Activated naive CD4-positive, alpha-beta T cell treated with anti-CD3 and anti-CD28 coated beads, Interleukin-2, amount 50 U/mL, for 16 hours (primary cell): ENCODE data around the gene TNIK.
"Not testable (repeated sequence)": the region's sequence is repeated elsewhere in the genome, so short reads cannot be mapped to it uniquely, and the experiment has no call there.

ENCODE experiments used
- DNase-seq: peaks from one replicate; pipeline ENCODE4 v3.0.0-alpha.2; 2020

The TNIK gene

DNA sequence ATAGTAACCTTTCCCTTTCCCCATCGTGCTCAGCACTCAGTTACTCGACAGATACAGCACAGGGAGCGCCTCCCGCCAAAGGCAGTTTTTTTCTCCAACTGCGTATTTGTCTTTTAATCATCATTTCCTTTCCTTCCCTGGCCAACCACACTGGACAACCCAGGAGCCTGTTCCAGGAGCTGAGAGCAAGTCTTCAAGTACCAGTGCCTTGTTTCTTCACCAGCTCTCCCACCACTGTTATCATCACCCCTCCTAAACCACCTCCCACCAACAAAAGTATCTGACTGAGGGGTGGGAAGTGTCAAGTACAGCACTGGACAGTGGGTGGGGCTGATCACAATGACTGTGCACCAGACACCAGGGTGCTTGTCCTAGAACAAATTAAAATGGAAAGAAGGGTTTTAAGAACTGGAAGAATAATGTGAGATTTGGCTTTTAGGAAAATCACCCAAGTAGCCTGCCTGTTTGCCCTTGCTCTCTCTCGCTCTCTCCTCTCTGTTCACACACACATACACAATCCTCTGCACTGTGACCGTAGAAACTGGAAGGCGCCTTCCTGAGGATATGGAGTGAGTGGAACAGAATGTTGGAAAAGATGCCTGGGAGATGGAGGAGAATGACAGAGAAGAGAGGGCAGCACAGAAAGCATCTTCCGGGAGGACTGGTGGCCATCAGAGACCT, 126.3 kb downstream of the TNIK start:
- DNase-seq: no peak

DNA sequence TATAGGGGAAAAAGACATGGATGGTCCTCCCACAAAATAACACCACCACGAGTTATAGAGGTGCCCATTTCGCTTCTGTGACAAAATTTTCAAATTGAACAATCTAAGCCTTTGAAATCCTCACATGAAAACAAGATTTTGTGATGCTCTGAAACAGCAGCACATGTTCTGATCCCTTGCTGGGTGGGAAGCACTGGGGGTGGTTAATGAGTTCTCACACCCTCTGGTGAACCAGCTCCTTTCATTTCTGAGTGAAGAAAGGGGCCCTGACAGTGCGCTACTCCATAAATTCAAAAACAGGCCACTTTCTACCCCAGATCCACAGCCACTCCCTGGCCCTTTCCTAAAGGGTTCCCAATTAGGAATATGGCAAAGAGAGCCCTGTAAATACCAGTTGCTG, 129.3 kb downstream of the TNIK start:
- no peak for DNase-seq

GRCh38 chr3:171329746-171330145, 130.5 kb downstream of the TNIK start:
- no peak for DNase-seq

- DNase-seq: peak; percentile 22
These were observed 131.7 kb downstream of the TNIK start for GRCh38 chr3:171328419-171329082.

- no peak for DNase-seq
These were observed 132.6 kb downstream of the TNIK start for GRCh38 chr3:171327441-171328174.

DNA sequence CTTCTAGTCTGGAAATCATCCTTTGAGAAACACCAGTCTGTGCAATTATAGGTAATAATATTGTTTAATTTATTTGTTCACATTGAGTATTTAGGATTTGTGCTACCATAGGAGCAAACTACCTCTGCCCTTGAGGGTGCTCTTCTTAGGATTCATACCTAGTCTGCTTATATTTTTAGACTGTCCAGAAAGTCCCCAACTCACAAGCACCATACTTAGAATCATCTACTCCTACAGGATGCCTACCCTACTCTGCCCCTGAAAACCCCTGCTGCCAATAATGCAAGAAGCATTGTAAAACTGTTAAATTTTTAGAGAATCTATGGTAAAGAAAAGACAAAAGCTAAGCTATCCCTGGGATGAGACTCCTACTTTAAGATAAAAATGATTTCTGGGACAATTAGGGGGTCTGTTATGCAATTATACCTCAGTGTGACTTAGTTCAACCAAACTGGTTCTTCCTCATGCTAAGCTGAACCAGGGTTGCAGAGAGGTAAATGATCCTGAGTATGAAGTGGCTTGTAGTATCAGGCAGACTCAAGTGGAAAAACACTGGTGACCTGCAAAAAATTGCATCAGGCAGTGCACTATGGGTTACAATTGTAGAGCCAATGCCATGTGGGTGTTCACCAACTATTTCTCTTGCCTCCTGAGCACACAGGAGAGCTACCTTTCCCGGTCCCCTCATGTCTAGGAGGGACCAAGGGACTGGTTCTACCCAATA, 133.3 kb downstream of the TNIK start:
- DNase-seq: no peak

DNA sequence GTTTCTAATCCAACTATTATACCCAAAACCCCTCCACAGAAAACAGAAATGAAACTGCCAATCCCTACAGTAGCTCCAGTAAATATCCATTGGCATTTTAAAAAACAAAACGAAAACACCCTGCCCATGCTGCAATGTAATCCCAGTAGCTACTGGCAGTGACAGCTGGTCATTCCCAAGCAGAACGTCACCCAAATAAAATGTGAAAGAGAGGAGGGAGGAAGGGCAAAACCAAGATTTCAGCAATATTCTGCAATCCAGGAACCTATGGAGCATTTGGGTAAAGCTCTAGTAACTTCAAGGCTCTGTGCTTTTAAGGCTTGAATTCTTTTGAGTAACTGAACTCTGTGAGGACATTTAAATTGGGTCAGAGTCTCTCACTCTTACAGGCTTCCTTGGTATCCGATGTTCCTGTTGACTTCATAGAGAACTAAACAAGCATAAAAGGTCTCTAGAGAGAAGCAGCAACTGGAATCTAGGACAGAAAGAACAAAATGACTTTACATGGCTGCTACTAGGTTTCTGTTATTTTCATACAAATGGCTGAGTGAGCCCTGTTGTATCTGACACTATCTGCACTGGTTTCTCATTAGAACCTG, 136.2 kb downstream of the TNIK start:
- DNase-seq: no peak

DNA sequence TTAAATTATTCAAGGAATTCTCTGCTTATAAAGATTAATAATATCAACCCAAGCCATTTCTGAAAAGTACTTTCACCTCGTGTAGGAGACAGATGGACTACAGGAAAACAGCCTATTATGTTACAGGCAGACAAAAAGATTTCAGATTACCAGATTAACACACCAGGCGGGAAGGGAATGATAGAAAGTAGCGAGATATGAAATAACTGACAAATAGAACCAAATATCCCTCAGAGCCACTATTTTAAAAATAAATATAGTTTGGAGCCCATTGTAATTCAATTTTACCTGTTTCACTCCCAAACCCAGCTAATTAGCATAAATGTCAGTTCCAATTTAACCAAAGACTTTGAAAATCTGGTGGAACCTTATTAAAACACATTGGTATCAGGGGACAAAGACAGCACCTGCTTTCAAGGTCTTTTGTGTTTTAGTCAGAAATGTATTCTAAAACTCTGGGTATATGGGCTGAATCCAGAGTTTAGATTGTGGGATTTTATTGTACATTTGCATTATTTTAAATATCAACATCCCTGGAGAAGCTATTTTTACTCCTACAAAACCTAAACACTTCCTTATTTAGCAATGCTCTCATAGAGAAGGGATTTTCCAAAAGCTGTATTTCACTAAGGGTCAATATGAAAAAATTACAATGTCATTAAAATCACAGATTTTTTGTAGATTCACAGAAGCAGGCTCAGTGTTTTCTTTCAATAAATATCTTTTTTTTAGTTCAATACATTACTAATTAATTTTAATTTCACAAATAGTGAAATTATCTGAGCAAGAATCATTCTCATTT, 138.4 kb downstream of the TNIK start:
- no peak for DNase-seq

DNA sequence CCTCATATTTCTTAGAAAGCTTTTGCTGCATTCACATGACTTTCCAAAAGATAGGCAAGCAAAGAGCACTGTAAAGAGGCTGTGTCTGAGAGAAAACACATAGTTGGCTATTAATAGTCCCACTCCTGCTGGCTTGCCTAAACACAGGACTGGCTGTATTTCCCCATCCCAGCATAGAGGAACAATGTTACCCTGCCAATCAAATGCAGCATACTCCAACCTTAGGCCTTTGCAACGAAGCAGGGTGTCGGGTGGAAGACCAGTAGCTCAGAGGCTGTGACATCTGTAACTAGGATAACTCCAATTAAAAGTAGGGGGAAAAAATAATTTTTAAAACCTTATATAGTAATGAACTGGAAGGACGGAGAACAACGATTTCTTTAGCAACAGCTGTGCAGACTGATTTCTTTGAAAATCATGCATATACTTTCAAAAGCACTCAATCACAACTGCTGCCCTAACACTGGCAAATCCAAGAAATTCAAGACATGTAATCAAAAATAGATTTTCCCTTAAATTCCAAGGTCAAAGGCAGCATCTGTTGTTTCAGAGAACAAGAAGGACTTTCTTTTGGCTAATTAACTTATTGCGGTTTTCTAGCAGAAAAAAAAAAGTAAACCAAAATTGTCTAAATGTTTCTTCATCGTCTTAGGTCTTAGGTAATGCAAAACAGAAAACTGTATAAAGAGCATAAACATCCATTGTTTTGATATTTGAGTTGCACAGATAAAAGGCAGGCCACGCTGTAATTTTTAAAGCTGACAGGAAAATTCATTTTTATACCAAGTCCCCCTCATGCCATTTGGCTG, 139.3 kb downstream of the TNIK start:
- DNase-seq: no peak

DNA sequence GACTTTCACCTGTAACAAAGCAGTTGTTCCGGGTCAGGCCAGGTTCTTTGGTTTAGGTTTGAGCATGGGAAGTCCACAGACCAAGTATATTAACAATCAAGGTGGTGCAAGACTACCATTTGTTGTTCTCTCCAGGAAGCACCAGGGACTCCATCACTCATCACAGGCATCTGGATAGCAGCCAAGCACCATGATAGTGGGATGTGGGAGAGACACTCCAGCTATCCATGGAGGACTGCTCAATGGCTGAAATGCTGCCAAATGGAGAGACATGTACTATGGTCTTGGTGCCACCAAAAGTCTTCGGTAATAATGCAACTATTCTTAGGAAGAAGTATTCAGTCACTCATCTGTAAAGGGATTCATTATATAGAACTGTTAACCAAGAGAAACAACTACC, 143.0 kb downstream of the TNIK start:
- DNase-seq: no peak

DNA sequence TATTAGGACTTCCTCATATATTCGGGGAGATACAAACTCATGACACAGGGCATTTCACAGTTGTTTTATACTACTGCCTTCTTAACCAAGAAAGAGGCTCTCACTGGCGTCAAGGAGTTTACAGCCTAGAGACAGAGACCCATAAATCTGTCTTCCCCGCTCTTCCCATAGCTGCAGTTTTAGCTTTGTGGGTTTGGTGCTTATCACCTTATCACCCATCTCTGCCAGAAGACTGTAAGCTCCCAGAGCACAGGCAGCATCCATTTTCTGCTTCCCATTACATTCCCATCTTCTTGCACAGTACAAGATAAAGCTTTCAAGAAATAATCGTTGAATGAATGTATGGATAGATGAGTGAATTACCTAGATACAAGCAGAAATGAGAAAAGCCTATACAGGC, 144.3 kb downstream of the TNIK start:
- DNase-seq: no peak

DNA sequence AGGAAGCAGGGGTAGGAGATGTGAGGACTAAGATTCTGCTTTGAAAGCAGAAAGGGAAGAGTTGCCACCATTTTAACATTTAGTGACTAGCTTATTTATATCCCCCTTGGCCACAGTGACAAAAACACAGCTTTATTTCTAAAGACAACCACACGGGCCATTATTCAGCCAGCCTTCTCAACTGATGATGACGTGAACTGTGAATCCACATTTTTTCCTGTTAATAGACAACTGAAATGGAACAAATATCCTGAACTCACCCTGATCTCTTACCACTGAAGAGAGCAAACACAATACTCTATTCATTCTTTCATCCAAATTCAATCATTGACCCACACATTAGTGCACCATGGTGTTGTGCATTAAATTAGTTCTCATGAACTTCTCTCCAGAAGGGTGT, 145.1 kb downstream of the TNIK start:
- DNase-seq: no peak

DNA sequence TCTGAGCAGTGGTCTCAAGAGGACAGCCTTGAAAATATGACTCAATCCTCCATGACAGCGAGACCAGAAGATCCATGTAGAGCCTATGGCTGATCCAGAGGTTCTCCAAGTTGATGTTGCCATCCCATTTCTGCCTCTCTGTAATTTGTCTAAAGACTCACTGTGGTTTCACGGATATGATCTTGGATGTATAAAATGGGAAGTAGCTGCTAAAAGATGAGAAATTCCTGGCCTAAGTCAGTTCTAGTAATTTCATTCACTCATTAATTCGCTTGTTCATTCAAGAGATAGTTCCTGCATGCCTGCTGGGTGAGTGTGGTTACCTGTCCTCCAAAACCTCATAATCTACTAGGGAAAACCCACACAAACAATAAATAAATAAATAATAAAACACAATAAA, 145.9 kb downstream of the TNIK start:
- no peak for DNase-seq

DNA sequence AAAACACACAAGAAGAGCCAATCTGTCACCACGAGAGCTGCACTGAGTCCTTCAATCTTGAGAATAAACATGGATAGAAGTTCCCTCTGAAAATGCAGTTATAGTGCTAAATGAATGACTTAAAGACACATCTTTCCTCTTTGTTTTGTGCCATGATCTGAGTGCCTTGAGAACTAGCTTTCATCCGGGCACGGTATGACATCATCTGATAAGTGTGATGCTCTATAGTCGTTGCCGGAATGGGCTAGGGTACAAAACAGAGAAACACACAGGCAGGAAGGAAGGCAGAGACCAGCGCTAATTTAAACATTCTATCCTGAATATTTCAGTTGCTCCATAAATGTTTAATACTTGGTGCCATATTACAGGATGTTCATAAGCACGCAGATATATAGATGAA, 146.5 kb downstream of the TNIK start:
- no peak for DNase-seq

GRCh38 chr3:171312741-171313140, 147.5 kb downstream of the TNIK start:
- no peak for DNase-seq

DNA sequence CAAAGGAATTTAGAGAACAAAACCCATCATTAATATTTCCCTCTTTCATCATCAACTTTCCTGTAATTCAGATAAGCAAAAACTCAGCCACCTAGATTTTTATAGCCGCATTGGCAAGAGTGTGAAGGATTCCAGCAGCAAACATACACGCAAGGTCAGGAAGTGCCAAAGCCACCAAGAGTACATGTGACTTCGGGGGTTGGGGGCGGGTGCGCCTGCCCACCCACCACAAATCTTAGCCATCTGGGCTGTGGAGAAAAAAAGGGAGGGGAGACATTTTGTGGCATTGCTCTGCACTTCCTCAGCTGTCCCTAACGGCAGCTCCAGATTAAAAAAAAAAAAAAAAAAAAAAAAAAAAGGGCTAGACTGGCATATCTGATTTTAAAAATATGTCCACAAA, 148.4 kb downstream of the TNIK start:
- DNase-seq: no peak

DNA sequence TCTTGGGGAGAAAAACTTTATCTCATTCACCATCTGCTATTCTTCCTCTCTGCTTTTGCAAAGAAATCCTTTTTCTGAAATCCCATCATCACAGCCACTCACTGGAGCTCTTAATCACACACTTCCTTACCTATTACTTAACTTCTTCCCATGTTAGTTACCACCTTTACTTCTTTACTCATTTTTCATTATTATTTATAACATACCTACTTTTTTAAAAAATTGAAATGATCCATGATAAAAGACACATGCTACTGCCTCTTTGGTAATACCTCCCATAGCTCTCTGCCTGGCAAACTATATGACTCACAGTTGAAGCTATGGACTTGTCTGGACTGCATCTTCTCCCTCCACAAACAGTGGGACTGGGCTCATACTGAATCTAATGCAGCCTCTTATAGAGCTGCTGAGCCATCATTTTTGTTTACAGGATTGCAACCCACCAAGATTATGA, 150.3 kb downstream of the TNIK start:
- no peak for DNase-seq

DNA sequence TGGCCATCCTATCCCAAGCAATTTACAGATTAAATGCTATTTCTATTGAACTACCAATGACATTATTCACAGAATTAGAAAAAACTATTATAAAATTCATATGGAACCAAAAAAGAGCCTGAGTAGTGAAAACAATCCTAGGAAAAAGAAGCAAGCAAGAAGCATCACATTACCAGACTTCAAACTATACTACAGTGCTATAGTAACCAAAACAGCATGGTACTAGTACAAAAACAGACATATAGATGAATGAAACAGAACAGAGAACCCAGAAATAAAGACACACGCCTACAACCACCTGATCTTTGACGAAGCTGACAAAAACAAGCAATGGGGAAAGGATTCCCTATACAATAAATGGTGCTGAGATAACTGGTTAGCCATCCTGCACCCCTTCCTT, 152.2 kb downstream of the TNIK start:
- no peak for DNase-seq

GRCh38 chr3:171307046-171307585, 153.1 kb downstream of the TNIK start:
- no peak for DNase-seq

DNA sequence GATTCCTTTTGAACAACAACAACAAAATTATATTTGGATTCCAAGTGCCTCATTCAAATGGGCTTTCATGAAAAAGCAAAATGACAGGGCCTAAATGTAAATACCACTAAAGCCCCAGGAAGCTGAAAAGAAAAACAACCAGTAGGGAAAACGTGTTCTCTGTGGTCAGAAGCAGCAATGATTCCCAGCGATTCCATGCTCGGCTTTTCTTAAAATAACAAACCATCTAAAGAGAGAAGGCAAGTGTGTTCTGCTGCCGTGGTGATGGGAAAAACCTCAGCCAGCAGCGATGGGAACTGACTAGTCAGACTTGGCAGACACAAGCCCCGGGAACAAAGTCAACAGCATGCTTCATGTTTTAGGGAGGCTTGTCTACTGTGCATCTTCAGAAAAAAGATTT, 153.6 kb downstream of the TNIK start:
- DNase-seq: no peak

DNA sequence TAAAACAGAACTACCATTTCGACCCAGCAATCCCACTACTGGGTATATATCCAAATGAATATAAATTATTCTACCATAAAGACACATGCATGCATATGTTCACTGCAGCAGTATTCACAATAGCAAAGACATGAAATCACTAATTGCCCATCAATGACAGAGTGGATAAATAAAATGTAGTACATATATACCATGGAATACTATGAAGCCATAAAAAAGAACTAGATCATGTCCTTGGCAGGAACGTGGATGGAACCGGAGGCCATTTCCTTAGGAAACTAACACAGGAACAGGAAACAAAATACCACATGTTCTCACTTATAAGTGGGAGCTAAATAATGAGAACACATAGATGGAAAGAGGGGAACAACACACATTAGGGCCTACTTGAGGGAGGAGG, 154.4 kb downstream of the TNIK start:
- not testable (repeated sequence) for DNase-seq
